GM21515 (cell line): ENCODE data around the gene SLC47A1.

ENCODE experiments used
- ATAC-seq: cut with Tn5 transposase; IDR thresholded peaks from one replicate; pipeline ENCODE4 v1.9.1; 2021; ENCODE audit not compliant: unreplicated experiment

SLC47A1 gene

DNA sequence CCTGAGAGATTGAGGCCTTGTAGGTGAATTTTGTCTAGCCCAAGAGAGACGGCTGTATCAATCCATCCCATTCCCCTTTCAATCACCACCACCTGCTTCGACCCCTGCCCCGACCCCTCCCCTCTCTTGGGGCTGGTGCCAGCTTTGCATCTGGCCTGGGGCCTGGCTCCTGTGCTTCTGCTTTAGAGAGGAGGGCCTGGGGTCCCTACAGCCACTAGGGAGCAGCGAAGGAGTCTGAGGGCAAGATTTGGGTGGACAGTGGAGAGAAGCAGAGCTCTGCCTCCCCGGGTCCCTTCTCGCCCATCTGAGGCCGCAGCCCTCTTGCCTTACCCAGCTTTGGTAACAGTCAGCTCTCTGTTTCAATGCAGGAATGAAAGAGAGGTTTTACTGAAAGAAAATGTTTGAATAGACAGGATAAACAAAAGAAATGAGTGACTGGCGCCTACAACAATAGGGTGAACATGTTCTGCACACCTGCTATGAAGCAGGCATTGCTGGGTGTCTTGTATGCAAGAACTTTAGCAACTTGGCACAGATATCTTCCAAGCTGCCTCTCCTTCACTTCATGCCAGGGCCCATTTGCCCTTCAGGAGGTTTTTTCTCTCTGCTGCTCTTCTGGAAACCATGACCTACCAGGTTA is 57.4 kb downstream of the SLC47A1 start:
- no peak for ATAC-seq

DNA sequence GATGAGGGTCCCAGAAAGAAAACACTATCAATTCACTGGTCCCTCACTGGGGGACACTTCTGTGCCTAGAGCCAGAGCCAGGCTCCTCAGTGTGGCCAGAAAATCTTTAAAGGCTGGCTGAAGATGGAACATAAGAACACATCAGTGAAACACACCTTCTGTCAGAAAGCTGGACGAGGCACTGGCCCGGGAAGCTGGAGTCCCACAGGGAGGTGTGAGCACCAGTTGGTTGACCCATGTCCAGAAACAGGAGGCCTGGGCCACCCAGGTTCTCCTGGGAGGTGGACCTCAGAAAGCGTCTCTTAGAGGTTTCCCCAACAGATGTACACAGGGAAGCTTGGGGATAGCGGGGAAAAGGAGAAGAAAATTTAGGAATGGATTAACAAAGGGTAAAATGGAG is 58.7 kb downstream of the SLC47A1 start:
- no peak for ATAC-seq

DNA sequence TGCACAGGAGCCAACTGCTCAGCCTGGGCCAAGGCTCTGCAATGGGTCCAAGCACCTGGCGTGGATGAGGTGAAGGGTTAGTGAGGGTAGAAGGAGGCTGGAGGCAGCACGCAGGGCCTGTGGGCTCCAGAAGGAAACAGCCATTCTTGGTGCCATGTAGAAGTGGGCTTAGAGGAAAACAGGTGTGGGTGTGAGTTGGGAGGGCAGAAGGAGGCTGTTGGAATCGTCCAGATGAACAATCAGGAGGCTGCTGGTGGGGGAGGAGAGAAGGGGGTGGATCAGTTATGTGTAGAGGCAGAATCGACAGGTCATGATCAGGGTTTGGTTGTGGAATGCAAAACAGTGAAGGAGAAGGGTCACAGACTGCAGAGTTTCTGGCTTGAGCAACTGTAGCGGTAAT is 63.2 kb downstream of the SLC47A1 start:
- no peak for ATAC-seq

DNA sequence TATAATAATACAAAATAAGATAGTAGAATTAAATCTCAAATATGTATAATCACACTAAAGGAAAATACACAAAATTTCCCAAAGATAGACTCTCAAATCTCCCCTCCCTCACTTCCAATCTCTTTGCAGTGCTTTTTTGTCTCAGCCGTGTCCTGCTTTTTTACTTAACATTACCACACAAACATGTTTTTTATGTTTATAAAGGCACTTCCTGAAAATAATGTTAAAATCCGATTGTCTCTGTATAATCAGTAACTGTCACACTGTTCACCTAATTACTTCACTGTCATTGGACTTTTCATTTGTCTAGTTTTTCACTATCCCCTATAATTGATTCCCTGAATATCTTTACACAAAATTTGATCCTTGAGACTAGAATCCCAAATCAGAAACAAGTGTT is 76.7 kb downstream of the SLC47A1 start:
- no peak for ATAC-seq

DNA sequence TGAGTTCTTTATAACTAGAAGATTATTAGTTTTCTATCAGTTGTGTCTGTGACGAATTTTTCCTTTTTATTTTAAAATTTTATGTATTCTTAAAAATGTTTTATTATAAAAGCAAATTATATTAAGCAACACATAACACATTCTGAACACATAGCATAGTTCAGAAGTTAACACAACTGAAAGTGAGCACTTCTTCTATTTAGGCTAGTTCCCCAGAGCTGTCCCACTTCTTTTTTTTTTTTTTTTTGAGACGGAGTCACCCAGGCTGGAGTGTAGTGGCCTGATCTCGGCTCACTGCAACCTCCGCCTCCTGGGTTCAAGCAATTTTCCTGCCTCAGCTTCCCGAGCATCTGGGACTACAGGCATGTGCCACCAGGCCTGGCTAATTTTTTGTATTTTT is 77.2 kb downstream of the SLC47A1 start:
- no peak for ATAC-seq

DNA sequence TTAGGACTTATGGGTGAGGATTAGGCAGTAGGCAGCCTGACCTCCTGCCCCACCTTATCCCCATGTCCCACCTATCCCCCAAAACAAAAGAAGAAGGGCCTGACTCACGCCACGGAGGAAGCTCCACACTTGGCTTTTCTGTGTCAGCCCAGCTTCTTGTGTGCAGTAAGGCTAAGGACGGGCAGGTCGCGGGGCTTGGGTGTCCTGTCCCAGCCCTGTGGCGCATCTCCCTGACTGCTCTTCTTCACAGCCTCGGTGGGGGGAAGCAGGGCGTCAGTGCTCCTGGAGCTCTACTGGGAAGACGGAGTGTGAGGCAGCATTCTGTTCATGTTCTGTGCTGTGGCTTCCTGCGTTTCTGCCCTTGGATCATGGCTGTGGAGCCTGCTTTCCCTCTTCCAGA is 80.3 kb downstream of the SLC47A1 start:
- ATAC-seq, result no peak

DNA sequence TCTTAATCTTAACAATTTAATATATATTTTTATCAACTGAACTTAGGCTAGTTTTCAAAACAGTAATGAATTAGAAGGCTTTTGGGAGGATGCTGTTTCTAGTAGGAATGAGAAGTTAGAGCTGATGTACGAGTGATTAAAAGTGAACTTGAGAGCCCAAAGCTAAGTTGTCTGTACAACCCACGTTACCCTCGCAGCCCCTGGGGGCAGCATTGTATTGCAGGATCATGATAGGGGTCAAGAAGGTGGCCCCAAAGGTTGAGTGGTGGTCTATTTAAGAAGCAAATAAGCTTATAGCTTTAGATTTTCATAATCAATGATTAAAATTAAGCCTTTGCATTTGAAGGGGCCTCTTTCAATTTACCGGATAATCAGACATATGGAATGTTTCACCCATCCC is 81.2 kb downstream of the SLC47A1 start:
- ATAC-seq, result no peak

DNA sequence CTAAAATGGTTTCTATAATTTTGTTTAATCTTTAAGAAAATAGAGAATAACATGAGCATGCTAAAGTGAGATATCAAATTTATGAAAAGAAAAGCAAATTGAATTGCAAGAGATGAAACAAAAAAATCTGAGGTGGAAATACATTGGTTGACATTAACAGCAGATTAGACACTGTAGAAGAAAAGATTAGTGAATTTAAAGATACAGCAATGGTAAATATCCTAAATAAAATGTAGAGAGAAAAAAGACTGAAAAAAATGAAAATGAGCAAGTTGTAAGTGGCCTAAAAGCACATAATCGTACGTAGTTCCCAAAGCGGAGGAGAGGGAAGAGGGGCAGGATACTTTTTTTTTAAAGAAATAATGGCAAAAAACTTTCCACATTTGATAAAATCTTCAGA is 84.4 kb downstream of the SLC47A1 start:
- no peak for ATAC-seq

DNA sequence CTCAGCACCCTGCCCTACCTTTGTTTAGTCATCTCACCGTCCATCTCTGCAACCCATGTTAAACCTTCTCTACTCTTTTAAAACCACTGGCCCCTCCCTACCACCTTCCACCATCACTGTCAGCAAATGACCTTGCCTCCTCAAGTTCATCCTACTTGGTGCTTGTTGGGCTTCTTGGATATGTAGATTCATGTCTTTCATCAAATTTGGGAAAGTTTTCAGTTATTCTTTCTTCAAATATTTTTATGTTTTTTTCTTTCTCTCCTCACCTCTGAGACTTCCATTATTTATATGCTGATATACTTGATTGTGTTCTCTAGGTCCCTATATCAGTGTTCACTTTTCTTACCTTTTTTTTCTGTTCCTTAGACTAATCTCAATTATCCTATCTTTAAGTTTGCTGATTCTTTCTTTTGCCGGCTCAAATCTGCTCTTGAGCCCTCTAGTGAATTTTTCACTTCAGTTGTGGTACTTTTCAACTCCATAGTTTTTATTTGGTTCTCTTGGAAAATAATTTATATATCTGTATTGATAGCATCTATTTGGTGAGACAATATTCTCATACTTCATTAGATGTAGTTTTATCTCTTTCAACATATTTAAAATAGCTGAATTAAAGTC is 86.2 kb downstream of the SLC47A1 start:
- no peak for ATAC-seq

DNA sequence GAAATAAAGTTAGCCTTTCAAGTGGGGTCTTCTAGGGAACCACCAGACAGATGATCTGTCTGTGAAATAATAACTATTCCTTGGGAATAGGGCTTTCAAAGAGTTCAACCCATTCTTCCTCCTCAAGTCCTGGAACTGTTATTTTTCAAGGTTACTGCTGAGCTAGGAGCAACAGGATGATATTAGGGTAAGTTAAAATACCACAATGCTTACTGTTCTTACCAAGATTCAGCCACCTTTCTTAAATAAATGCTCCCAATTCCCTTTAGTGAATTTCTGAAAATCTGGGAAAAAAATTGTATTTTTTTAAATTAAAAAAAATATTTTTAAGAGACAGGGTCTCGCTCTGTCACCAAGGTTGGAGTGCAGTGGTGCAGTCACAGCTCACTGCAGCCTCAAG is 88.0 kb downstream of the SLC47A1 start:
- no peak for ATAC-seq

DNA sequence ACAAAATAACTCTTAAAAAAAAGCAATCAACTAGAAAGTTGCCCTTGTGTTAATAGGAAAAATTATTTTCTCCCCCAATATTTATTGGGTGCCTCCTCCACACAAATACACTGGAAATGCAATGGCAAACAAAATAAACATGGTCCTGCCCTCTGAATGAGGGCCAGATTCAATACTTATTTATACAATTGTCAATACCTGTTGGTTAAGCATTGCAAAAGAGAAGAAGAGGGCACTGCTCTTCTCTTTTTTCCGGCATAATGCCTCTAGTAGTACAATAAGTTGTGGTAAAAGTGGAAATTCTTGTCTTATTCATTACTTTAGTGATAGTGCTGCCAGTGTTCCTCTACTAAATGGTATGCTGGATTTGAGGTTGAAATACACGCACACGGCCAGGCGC is 92.4 kb downstream of the SLC47A1 start:
- no peak for ATAC-seq
